Cardiac fibroblast (primary cell): ENCODE data around the gene RBMS3.

Source experiments
- DNase-seq, 2 donors: peaks; one replicate each; pipeline versions ENCODE4 v3.0.0 to v3.0.0-alpha.2; 2010; ENCODE audit warnings: low read depth in 2 of 2
- H3K4me3 ChIP-seq, 2 donors: replicated peaks in 1 of 2; 1 replicate in 1 of 2; 2 replicates in 1 of 2; pipeline ENCODE4 v1.5.1; 2011; ENCODE audit warnings: low read depth in 2 of 2, low read length in 2 of 2, mild to moderate bottlenecking in 2 of 2, moderate library complexity in 1 of 2
- TF ChIP-seq, protein P1 (sequence below): IDR thresholded peaks from one replicate; pipeline ENCODE4 v1.5.1; 2011; ENCODE audit warnings: low read depth, mild to moderate bottlenecking, low read length, inconsistent platforms

RBMS3 gene

DNA sequence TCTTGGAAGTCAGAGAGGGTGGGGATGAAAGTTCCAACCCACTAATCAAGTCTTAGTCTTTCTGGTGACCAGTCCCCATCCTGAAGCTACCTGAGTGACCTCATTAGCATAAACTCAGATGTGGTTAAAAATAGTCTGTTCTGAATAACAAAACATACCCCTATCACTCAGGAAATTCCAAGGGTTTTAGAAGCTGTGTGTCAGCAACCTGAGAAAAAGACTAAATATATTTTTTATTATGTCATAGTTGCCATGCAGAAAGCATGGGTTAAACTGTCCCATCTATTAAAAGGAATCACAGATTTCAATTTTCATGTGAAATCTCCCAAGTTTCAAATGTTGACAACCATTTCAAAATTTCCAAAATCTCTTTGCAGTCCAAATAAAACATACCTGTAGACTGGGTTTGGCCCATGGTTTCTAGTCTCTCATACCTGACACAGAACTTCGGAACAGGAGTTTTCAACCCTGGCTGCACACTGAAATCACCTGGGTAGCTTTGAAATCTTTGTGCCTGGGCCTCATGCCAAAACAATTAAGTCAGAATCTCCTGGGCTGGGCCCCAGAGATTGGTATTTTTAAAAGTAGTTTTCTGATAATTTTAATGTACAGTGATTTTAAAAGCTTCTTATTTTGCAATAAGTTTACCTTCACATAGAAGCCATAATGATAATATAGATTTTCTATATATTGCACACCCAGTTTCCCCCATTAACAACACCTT lies 476.3 kb downstream of the RBMS3 start:
- H3K4me3 ChIP-seq: no peak overlapping the region
- TF ChIP-seq, protein P1, sequence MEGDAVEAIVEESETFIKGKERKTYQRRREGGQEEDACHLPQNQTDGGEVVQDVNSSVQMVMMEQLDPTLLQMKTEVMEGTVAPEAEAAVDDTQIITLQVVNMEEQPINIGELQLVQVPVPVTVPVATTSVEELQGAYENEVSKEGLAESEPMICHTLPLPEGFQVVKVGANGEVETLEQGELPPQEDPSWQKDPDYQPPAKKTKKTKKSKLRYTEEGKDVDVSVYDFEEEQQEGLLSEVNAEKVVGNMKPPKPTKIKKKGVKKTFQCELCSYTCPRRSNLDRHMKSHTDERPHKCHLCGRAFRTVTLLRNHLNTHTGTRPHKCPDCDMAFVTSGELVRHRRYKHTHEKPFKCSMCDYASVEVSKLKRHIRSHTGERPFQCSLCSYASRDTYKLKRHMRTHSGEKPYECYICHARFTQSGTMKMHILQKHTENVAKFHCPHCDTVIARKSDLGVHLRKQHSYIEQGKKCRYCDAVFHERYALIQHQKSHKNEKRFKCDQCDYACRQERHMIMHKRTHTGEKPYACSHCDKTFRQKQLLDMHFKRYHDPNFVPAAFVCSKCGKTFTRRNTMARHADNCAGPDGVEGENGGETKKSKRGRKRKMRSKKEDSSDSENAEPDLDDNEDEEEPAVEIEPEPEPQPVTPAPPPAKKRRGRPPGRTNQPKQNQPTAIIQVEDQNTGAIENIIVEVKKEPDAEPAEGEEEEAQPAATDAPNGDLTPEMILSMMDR: no peak
- DNase-seq: peak; percentile 60 to 76

DNA sequence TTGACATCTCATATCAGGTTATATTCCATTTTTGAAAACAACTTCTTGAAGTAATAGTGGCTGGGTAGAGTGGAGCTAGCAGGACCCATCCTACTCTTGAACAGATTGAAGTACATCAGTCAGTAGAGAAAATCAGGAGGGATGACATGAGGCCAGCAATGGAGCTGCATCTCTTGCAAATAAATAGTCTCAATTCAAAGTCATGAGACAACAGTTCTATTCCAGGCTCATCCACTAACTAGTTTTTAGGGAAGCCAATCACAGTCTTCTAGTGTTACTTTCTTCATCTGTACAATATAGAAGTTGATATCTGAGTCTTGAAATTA lies 477.2 kb downstream of the RBMS3 start:
- TF ChIP-seq, protein P1: no peak
- H3K4me3 ChIP-seq: no peak overlapping the region
- DNase-seq: no peak

DNA sequence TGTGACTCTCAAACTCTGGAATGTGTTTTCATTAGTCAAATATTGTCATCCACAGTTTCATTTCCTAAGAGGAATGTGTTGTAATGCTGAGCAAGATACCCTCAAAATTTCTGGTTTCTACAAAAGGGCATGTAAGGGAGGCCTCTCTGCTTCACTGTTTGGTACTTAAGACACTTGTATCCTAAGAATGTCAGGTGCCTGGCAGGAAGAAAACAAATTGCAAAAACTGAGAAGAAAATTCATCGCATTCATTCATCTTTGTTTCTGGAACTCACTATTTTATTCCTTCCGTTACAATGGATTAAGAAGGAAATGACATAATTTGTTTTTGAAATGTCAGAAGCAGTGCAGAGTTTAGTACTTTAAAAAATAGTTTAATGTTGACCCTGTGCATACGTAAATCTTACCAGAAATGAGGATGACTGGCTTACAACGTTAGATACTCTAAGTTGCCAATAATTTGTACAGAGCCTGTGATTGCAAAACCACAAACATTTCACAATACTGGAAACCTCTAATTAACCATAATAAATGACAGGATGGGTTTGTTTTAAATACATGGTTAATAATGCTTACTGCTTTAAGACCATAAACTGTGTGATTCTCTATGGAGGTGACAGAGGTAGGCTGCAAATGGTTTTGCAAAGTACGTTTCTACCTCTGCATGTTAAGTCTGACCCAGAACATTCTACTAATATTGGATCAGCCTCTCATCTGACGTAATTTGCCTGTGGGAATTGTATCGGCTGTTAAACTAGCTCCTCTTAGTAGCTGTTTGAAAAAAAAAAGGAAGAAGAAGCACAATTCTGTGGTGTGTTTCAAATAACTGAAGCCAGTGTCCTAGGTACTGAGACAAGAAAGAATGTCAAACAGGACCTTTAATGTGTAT lies 477.8 kb downstream of the RBMS3 start:
- TF ChIP-seq, protein P1: no peak
- no peak overlapping the region for H3K4me3 ChIP-seq
- DNase-seq: peak; percentile 94 to 95

DNA sequence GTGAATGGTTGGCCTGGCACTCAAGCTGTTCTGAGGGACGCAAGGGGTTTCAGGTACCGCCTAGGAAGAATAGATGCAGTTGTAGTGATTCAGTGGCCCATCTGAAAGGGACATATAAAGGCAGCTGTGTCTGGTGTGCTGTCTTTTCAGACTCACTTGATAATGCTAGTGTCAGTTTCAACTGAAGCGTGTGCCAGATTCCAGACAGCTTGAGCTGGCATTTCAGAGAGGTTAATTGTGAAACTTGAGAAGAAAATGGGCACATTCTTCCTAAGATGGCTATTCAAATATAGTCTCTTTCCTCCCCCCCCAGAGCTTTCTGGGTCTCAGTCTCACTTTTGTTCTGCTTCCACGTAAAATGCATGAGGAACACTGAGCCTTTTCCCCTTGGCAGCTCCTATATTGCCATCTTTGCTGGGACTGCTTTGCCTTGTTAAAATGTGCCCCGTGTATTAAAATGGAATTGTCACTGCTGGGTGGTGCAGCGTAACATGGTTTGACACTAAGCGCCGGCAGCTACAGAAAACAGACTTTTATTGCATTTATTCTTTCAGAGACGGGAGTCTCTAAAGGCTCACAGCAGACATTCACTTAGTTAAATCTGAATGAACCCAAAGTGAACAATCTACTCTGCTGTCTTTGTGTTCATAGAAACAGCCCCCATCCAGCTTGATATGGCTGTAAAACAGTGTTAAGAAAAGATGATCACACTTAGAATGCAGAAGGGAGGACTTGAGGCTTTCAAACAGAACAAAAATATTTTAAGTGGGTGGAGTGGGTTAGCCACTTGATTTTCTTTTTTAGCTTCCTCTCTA lies 478.7 kb downstream of the RBMS3 start:
- TF ChIP-seq, protein P1: no peak
- peak; percentile 73 to 78 for DNase-seq
- no peak overlapping the region for H3K4me3 ChIP-seq

DNA sequence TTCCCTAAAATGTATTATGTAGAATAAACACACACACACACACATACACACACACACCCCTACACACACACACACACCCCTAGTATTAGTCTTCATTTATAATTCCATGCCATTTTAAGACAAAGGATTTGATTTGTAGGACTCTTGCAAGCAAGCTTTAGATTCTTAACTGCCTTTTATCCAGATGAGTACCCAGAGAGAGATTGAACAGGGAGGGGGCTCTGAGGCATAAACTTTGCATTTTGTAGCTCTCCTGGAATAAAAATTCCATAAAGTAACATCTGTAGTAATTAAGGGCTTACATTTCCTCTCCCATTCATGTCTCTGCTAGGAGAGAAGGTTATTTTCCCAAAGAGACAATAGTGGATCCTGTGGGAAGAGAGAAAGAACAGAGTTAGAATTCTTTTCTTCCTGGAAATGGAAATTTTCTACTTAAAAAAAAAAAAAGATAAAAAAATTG lies 479.4 kb downstream of the RBMS3 start:
- DNase-seq: no peak
- no peak overlapping the region for H3K4me3 ChIP-seq
- TF ChIP-seq, protein P1: no peak

DNA sequence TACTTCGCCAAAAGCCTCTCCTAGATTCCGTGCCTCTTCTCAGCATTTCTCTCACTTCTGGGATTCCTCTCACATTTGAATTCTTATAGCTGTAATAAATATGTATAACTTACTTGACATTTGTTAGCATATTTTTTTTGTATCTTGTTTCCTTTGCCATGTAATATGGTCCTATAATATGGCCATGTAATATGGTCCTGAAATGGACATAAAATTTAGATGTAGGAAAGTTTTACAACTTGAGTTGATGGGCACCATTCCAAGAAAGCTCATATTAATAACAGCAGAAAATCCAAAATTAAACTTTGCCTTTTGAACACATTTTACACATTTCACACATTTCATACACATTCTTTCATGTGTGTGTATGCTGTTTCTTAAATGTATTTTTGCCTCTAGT lies 480.6 kb downstream of the RBMS3 start:
- no peak overlapping the region for H3K4me3 ChIP-seq
- TF ChIP-seq, protein P1: no peak
- DNase-seq: no peak
